ENCODE data around the gene OTOG.

The OTOG gene

GRCh38 chr11:17650127-17650911, 103.3 kb downstream of the OTOG start:
- DNase-seq (ENCODE audit: low read depth in 2 of 2): no peak

- no peak for DNase-seq (ENCODE audit: low read depth in 2 of 2)
Measured at GRCh38 chr11:17651061-17651460, 104.0 kb downstream of the OTOG start.

- no peak for DNase-seq (ENCODE audit: low read depth in 2 of 2)
Measured at GRCh38 chr11:17651681-17652080, 104.6 kb downstream of the OTOG start.

GRCh38 chr11:17652556-17652955, 105.5 kb downstream of the OTOG start:
- DNase-seq (ENCODE audit: low read depth in 2 of 2): no peak

- DNase-seq (ENCODE audit: low read depth in 2 of 2): no peak
Measured at GRCh38 chr11:17653611-17654010, 106.6 kb downstream of the OTOG start.

GRCh38 chr11:17655682-17656081, 108.6 kb downstream of the OTOG start:
- DNase-seq (ENCODE audit: low read depth in 2 of 2): no peak

- DNase-seq (ENCODE audit: low read depth in 2 of 2): no peak
Measured at GRCh38 chr11:17658211-17658610, 111.2 kb downstream of the OTOG start.

- DNase-seq (ENCODE audit: low read depth in 2 of 2): no peak
Measured at GRCh38 chr11:17668166-17668565, 121.1 kb downstream of the OTOG start.

GRCh38 chr11:17672469-17672868, 125.4 kb downstream of the OTOG start:
- no peak for DNase-seq (ENCODE audit: low read depth in 2 of 2)

GRCh38 chr11:17673951-17674350, 126.9 kb downstream of the OTOG start:
- no peak for DNase-seq (ENCODE audit: low read depth in 2 of 2)

- no peak for DNase-seq (ENCODE audit: low read depth in 2 of 2)
Measured at GRCh38 chr11:17682848-17683247, 135.8 kb downstream of the OTOG start.

- DNase-seq (ENCODE audit: low read depth in 2 of 2): no peak
Measured at GRCh38 chr11:17683377-17684161, 136.5 kb downstream of the OTOG start.

- no peak for DNase-seq (ENCODE audit: low read depth in 2 of 2)
Measured at GRCh38 chr11:17684550-17684949, 137.5 kb downstream of the OTOG start.

- DNase-seq (ENCODE audit: low read depth in 2 of 2): no peak
Measured at GRCh38 chr11:17686231-17686980, 139.3 kb downstream of the OTOG start.

- no peak for DNase-seq (ENCODE audit: low read depth in 2 of 2)
Measured at GRCh38 chr11:17687946-17688670, 141.0 kb downstream of the OTOG start.

GRCh38 chr11:17691550-17691949, 144.5 kb downstream of the OTOG start:
- no peak for DNase-seq (ENCODE audit: low read depth in 2 of 2)

- no peak for DNase-seq (ENCODE audit: low read depth in 2 of 2)
Measured at GRCh38 chr11:17691976-17692375, 144.9 kb downstream of the OTOG start.

GRCh38 chr11:17692931-17693330, 145.9 kb downstream of the OTOG start:
- DNase-seq (ENCODE audit: low read depth in 2 of 2): no peak

GRCh38 chr11:17693531-17693930, 146.5 kb downstream of the OTOG start:
- no peak for DNase-seq (ENCODE audit: low read depth in 2 of 2)

GRCh38 chr11:17694494-17695110, 147.5 kb downstream of the OTOG start:
- no peak for DNase-seq (ENCODE audit: low read depth in 2 of 2)
